ENCODE measurements around the gene OR6P1. TPM values are rescaled to one million over a fixed set of nuclear protein-coding genes. Genes with fewer than 3 reads are reported as not detected.

The OR6P1 gene
- total RNA-seq, 1 experiment from 2014 or later = not detected

DNA sequence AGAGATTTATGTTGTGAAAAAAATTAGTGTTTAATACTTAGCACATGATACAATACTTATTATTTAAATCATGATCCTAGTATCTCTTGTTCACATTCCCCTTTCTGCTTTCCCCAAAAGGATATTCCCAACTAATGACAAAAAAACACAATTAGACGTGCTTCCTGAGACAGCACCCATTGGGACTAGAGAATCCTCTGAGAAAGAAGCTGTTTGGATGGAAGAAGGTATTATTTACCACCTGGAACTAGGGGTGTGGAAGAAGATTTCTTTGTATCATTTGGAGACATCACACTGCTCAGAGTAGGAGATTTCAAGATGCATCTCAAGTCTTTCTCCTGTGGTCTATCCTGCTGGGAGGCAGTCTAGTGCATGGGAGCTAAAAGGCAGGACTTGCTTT lies 34.6 kb upstream of the OR6P1 start, which contains the start of gene OR10Z1:
OR10Z1 (plus strand) TSS at position 301 of the 400 bp plus-strand sequence. CDS start 1,171 bp downstream, outside the sequence.
- no peak within 1 kb of the TSS for H3K27ac Mint-ChIP-seq
- H3K27me3 Mint-ChIP-seq (ENCODE audit: low read depth) = no peaks in the 10 kb centered on the region
- no peak within 1 kb of the TSS for H2BK5ac ChIP-seq (ENCODE audit: insufficient read length, low read length)
- no peaks in the 10 kb centered on the region for H3K79me1 ChIP-seq (ENCODE audit: insufficient read depth, low read depth, low read length, poor library complexity, severe bottlenecking)
- H3K9me3 ChIP-seq (ENCODE audit: control insufficient read depth, low read depth, low read length) = no peaks in the 10 kb centered on the region
- no peak for DNase-seq
- H3K9me3 Mint-ChIP-seq = no peaks in the 10 kb centered on the region
- H3K36me3 Mint-ChIP-seq (ENCODE audit: insufficient read depth in 1 of 3, low read depth in 3 of 3) = no peaks in the 10 kb centered on the region
- no peaks in the 10 kb centered on the region for H3K79me2 ChIP-seq (ENCODE audit: insufficient read depth, low read length)
- H3T11ph ChIP-seq (ENCODE audit: low read length) = no peak within 1 kb of the TSS
- H4K91ac ChIP-seq (ENCODE audit: insufficient read length, low read depth, low read length) = no peak within 1 kb of the TSS
- no peaks in the 10 kb centered on the region for H3K27me3 ChIP-seq (ENCODE audit: insufficient read depth, low read length)
- peaks cover 0 to 3% of the 10 kb centered on the region in 2 experiments; a peak in 1 of 4 replicates for H3K4me1 Mint-ChIP-seq
- H3K9ac ChIP-seq (ENCODE audit: extremely low read depth, insufficient read length, low read length) = no peak within 1 kb of the TSS
- H3K4me1 ChIP-seq (ENCODE audit: insufficient read depth, low read length) = 0 out of 2 replicates have a peak, but pooled peaks cover 2% of the 10 kb centered on the region
- H3K18ac ChIP-seq (ENCODE audit: insufficient read length, low read depth, low read length) = no peak within 1 kb of the TSS
- H4K20me1 ChIP-seq (ENCODE audit: control insufficient read depth, insufficient read depth, insufficient read length) = no peaks in the 10 kb centered on the region
- no peak within 1 kb of the TSS for H3K4me2 ChIP-seq (ENCODE audit: insufficient read depth, insufficient read length, low read length)
- no peak within 1 kb of the TSS for H4K5ac ChIP-seq (ENCODE audit: insufficient read length, low read depth, low read length)
- no CpG with 5 or more reads among the region's 1 CpG for WGBS (ENCODE audit: extremely low coverage, insufficient read length, low lambda C conversion rate)
- H3K4me3 Mint-ChIP-seq = no peak within 1 kb of the TSS
- no peak within 1 kb of the TSS for H3K4ac ChIP-seq (ENCODE audit: low read depth, low read length)
- H2BK12ac ChIP-seq (ENCODE audit: insufficient read length, low read depth, low read length) = no peak within 1 kb of the TSS
- H3K14ac ChIP-seq (ENCODE audit: insufficient read depth, low read length) = no peak within 1 kb of the TSS
- H2AFZ ChIP-seq (ENCODE audit: low read length) = no peak within 1 kb of the TSS
- H3K23ac ChIP-seq (ENCODE audit: insufficient read length, low read depth, low read length) = no peak within 1 kb of the TSS
- no peak within 1 kb of the TSS for H2BK20ac ChIP-seq (ENCODE audit: low read depth, low read length, poor library complexity, severe bottlenecking)
- H3K56ac ChIP-seq (ENCODE audit: insufficient read length, low read depth, low read length) = no peak within 1 kb of the TSS
- no peak within 1 kb of the TSS for H2BK120ac ChIP-seq (ENCODE audit: low read depth, low read length, poor library complexity, severe bottlenecking)
- no peaks in the 10 kb centered on the region for H3K23me2 ChIP-seq (ENCODE audit: insufficient read length, low read depth, low read length, poor library complexity, severe bottlenecking)
- H3K27ac ChIP-seq (ENCODE audit: insufficient read length, low read depth, low read length) = no peak within 1 kb of the TSS
- TF ChIP-seq, protein P1, sequence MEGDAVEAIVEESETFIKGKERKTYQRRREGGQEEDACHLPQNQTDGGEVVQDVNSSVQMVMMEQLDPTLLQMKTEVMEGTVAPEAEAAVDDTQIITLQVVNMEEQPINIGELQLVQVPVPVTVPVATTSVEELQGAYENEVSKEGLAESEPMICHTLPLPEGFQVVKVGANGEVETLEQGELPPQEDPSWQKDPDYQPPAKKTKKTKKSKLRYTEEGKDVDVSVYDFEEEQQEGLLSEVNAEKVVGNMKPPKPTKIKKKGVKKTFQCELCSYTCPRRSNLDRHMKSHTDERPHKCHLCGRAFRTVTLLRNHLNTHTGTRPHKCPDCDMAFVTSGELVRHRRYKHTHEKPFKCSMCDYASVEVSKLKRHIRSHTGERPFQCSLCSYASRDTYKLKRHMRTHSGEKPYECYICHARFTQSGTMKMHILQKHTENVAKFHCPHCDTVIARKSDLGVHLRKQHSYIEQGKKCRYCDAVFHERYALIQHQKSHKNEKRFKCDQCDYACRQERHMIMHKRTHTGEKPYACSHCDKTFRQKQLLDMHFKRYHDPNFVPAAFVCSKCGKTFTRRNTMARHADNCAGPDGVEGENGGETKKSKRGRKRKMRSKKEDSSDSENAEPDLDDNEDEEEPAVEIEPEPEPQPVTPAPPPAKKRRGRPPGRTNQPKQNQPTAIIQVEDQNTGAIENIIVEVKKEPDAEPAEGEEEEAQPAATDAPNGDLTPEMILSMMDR (conservative IDR thresholded peaks at IDR 0.05) = no peak
- no peak within 1 kb of the TSS for H2BK15ac ChIP-seq (ENCODE audit: low read depth, low read length)
- no peak within 1 kb of the TSS for H4K8ac ChIP-seq (replicated peaks; ENCODE audit: insufficient read length, low read depth, low read length)
- no peak within 1 kb of the TSS for H2AK5ac ChIP-seq (ENCODE audit: insufficient read length, low read length)
